22Rv1 (cell line): ENCODE results near the gene NRXN3.

Experiments used
- CTCF ChIP-seq: fragments of 450-650 bp; IDR thresholded peaks from 2 replicates; pipeline ENCODE4 v1.5.1; 2017; ENCODE audit warnings: mild to moderate bottlenecking
- ZFX ChIP-seq: fragments of 450-650 bp; IDR thresholded peaks from 2 replicates; pipeline ENCODE4 v1.6.1; 2017; ENCODE audit warnings: antibody characterized with exemption, borderline replicate concordance

GRCh38 chr14:78610994-78611393, 440.8 kb downstream of the NRXN3 start:
- TF ChIP-seq CTCF (no peak), ZFX (no peak)
